SK-N-SH (cell line): Measurements from ENCODE around the gene BABAM2. TPM values are rescaled to one million over a fixed set of nuclear protein-coding genes. Genes with fewer than 3 reads are reported as not detected.

Experiments used
- CTCF ChIA-PET: fragments of 300-600, 350-600 bp; formaldehyde crosslinking; extraction: SDS; loops from one replicate; lab custom pipeline; 2021; lab: Yijun Ruan, JAX
- POLR2A ChIA-PET: fragments of 350-600 bp; sonication (Branson Sonifier 250); formaldehyde crosslinking; extraction: SDS; loops from one replicate; lab custom pipeline; 2020; ENCODE audit warnings: antibody characterized with exemption, inconsistent platforms; lab: Yijun Ruan, JAX
- DNase-seq: peaks from one replicate; pipeline ENCODE4 v3.0.0; 2012
- H2AFZ ChIP-seq: fragments of 200-600 bp; sonication (generic); 2 replicates; pipeline ENCODE4 v1.8.1; 2016; ENCODE audit warnings: antibody characterized with exemption, mild to moderate bottlenecking, low read depth
- H3F3A ChIP-seq: fragments of 200-600 bp; sonication (generic); replicated peaks from 2 replicates; pipeline ENCODE3; 2016; ENCODE audit warnings: antibody characterized with exemption, mild to moderate bottlenecking; ENCODE audit not compliant: insufficient read depth
- H3K27ac ChIP-seq, 2 experiments: fragments of 200-500 bp in 1 of 2; fragments of 200-600 bp in 1 of 2; sonication (Bioruptor generic) in 1 of 2; sonication (generic), shearing (Covaris generic) in 1 of 2; 2 replicates each; pipeline versions ENCODE4 v1.5.1 to v1.6.1; 2014 to 2016; ENCODE audit warnings: low read depth in 2 of 2, inconsistent platforms in 1 of 2, low read length in 1 of 2, mild to moderate bottlenecking in 1 of 2, mixed read lengths in 1 of 2
- H3K27me3 ChIP-seq: fragments of 200-600 bp; sonication (generic), shearing (Covaris generic); 2 replicates; pipeline ENCODE4 v1.6.1; 2016; ENCODE audit warnings: mixed run types; ENCODE audit not compliant: insufficient read depth
- H3K36me3 ChIP-seq, 2 experiments: fragments of 200-500 bp in 1 of 2; fragments of 200-600 bp in 1 of 2; sonication (Bioruptor generic) in 1 of 2; sonication (generic) in 1 of 2; replicated peaks in 1 of 2; 2 replicates each; pipeline versions ENCODE3 to v1.5.1; 2014 to 2016; ENCODE audit warnings: low read length in 1 of 2, mild to moderate bottlenecking in 1 of 2; ENCODE audit not compliant: insufficient read depth in 2 of 2, control insufficient read depth in 1 of 2
- H3K4me1 ChIP-seq, 2 experiments: fragments of 200-500 bp in 1 of 2; fragments of 200-600 bp in 1 of 2; sonication (Bioruptor generic) in 1 of 2; sonication (generic), shearing (Covaris generic) in 1 of 2; 2 replicates each; pipeline versions ENCODE4 v1.5.1 to v1.6.1; 2014 to 2016; ENCODE audit warnings: low read depth in 1 of 2, low read length in 1 of 2, mixed run types in 1 of 2; ENCODE audit not compliant: insufficient read depth in 2 of 2, control insufficient read depth in 1 of 2
- H3K4me2 ChIP-seq: fragments of 200-600 bp; sonication (generic), shearing (Covaris generic); 2 replicates; pipeline ENCODE4 v1.6.1; 2017; ENCODE audit warnings: mixed run types
- H3K4me3 ChIP-seq, 2 experiments: fragments of 200-500 bp in 1 of 2; fragments of 200-600 bp in 1 of 2; sonication (Bioruptor generic) in 1 of 2; sonication (generic), shearing (Covaris generic) in 1 of 2; 2 replicates each; pipeline versions ENCODE4 v1.5.1 to v1.8.1; 2014 to 2016; ENCODE audit warnings: low read depth in 2 of 2, inconsistent platforms in 1 of 2, low read length in 1 of 2, mild to moderate bottlenecking in 1 of 2, mixed read lengths in 1 of 2, moderate library complexity in 1 of 2
- H3K79me2 ChIP-seq: fragments of 200-600 bp; sonication (generic); 2 replicates; pipeline ENCODE4 v1.8.1; 2017; ENCODE audit warnings: mild to moderate bottlenecking; ENCODE audit not compliant: insufficient read depth
- H3K9ac ChIP-seq: fragments of 200-600 bp; sonication (generic); 2 replicates; pipeline ENCODE4 v1.6.1; 2017; ENCODE audit warnings: mixed run types
- H3K9me2 ChIP-seq: fragments of 200-600 bp; sonication (generic); 2 replicates; pipeline ENCODE4 v1.6.1; 2017; ENCODE audit warnings: mixed run types
- H3K9me3 ChIP-seq: fragments of 200-600 bp; sonication (generic); 2 replicates; pipeline ENCODE4 v1.6.1; 2017; ENCODE audit warnings: mixed run types, mild to moderate bottlenecking, moderate library complexity
- H4K20me1 ChIP-seq: fragments of 200-600 bp; sonication (generic); 2 replicates; pipeline ENCODE4 v1.6.1; 2017; ENCODE audit warnings: mild to moderate bottlenecking, mixed run types; ENCODE audit not compliant: insufficient read depth
- ELF1 ChIP-seq: IDR thresholded peaks from 2 replicates; pipeline ENCODE4 v1.4.0; 2012
- EP300 ChIP-seq, 2 experiments: IDR thresholded peaks; 2 replicates each; pipeline versions ENCODE4 v1.4.0 to v1.6.1; 2012; ENCODE audit warnings: borderline replicate concordance in 1 of 2, low read depth in 1 of 2, low read length in 1 of 2
- FOSL2 ChIP-seq: IDR thresholded peaks from 2 replicates; pipeline ENCODE4 v1.4.0; 2012; ENCODE audit warnings: low read depth, mild to moderate bottlenecking, moderate library complexity, borderline replicate concordance
- FOXJ3 ChIP-seq: sonication (generic); formaldehyde crosslinking; IDR thresholded peaks from 2 replicates; pipeline ENCODE4 v1.5.1; 2020; ENCODE audit warnings: mild to moderate bottlenecking, missing genetic modification reagents
- GABPA ChIP-seq: IDR thresholded peaks from 2 replicates; pipeline ENCODE4 v1.4.0; 2012; ENCODE audit warnings: low read depth, mild to moderate bottlenecking
- MAX ChIP-seq: IDR thresholded peaks from 2 replicates; pipeline ENCODE4 v1.4.0; 2012; ENCODE audit warnings: low read depth
- MXI1 ChIP-seq: IDR thresholded peaks from 2 replicates; pipeline ENCODE4 v1.6.1; 2012; ENCODE audit warnings: mild to moderate bottlenecking, low read depth, low read length, improper control_type of control experiment
- NRF1 ChIP-seq: IDR thresholded peaks from 2 replicates; pipeline ENCODE4 v1.6.1; 2012; ENCODE audit warnings: low read depth, mild to moderate bottlenecking, low read length
- RCOR1 ChIP-seq: fragments of 150-350 bp; IDR thresholded peaks from 2 replicates; pipeline ENCODE4 v1.6.1; 2017; ENCODE audit warnings: antibody characterized with exemption, low read length
- RXRA ChIP-seq: IDR thresholded peaks from 2 replicates; pipeline ENCODE4 v1.4.0; 2012; ENCODE audit warnings: low read depth, mild to moderate bottlenecking, borderline replicate concordance
- TCF12 ChIP-seq: IDR thresholded peaks from 2 replicates; pipeline ENCODE4 v1.4.0; 2012
- USF2 ChIP-seq: fragments of 150-350 bp; IDR thresholded peaks from 2 replicates; pipeline ENCODE4 v1.6.1; 2017; ENCODE audit warnings: antibody characterized with exemption, low read length, low read depth, borderline replicate concordance
- ZBTB33 ChIP-seq: IDR thresholded peaks from 2 replicates; pipeline ENCODE4 v1.4.0; 2012; ENCODE audit warnings: low read depth, borderline replicate concordance
- WGBS: methylation state at CpG from one replicate; pipeline ENCODE4 v1.1.6; 2017; ENCODE audit warnings: low lambda C conversion rate; 5-methylcytosine and 5-hydroxymethylcytosine counted together
- polyA plus RNA-seq, 3 experiments: library from polyadenylated mRNA; depleted of rRNA; stranded (reverse); fragments of >200 nt; gene quantifications; 2 replicates each; pipeline ENCODE4 v1.2.3, GENCODE V29; 2012

Gene BABAM2
- polyA plus RNA-seq, 1 of the 3 experiments (the other 2 are of a cell fraction), result 34.0 TPM

- Histone ChIP-seq H3K9me2 (no peaks in the 10 kb centered on the region), H3K4me3 (no peak overlapping the region), H3K27ac (no peak overlapping the region), H2AFZ (no peak overlapping the region), H3K27me3 (no peaks in the 10 kb centered on the region), H3F3A (no peaks in the 10 kb centered on the region), H3K9me3 (no peaks in the 10 kb centered on the region), H4K20me1 (no peaks in the 10 kb centered on the region), H3K79me2 (no peaks in the 10 kb centered on the region), H3K36me3 (no peaks in the 10 kb centered on the region), H3K9ac (no peak overlapping the region), H3K4me1 (peaks cover 0 to 12% of the 10 kb centered on the region in 2 experiments; a peak in 1 of 4 replicates), H3K4me2 (no peak overlapping the region)
- TF ChIP-seq ELF1 (no peak), TCF12 (no peak), GABPA (no peak), ZBTB33 (no peak), RCOR1 (no peak)
- ChIA-PET POLR2A (no interaction called here), CTCF (no interaction called here)
- no peak for DNase-seq
- 93% methylated on average over 5 of the region's 5 CpGs for WGBS
These were observed 178.0 kb downstream of the BABAM2 start for GRCh38 chr2:28068527-28068926.

- ChIA-PET POLR2A (no interaction called here), CTCF (interaction anchor here (0.9 to 1.6 kb wide), 3 partner anchors 22 to 328 kb away, joined by 3 read pairs; no protein-coding TSS in a partner anchor)
- H3K4me3 ChIP-seq, result no peak overlapping the region
- no peaks in the 10 kb centered on the region for H4K20me1 ChIP-seq
- no peak overlapping the region for H3K27ac ChIP-seq
- 59% methylated on average over 5 of the region's 5 CpGs for WGBS
- H3K4me1 ChIP-seq, result peaks cover 3 to 9% of the 10 kb centered on the region in 2 experiments; a peak in 2 of 4 replicates
- no peaks in the 10 kb centered on the region for H3K36me3 ChIP-seq
- DNase-seq, result no peak
- TF ChIP-seq USF2 (no peak), TCF12 (no peak), MXI1 (no peak), NRF1 (no peak), RXRA (no peak), FOSL2 (no peak), FOXJ3 (no peak), EP300 (IDR thresholded peaks at IDR 0.05; ENCODE audit: borderline replicate concordance in 1 of 2, low read depth in 1 of 2, low read length in 1 of 2) (no peak), MAX (no peak)
- H3K27me3 ChIP-seq, result no peaks in the 10 kb centered on the region
- H2AFZ ChIP-seq, result no peak overlapping the region
- H3K4me2 ChIP-seq, result no peak overlapping the region
- no peaks in the 10 kb centered on the region for H3K79me2 ChIP-seq
- H3K9me3 ChIP-seq, result no peaks in the 10 kb centered on the region
- no peaks in the 10 kb centered on the region for H3F3A ChIP-seq
- no peaks in the 10 kb centered on the region for H3K9me2 ChIP-seq
- no peak overlapping the region for H3K9ac ChIP-seq
These were observed 180.7 kb downstream of the BABAM2 start for GRCh38 chr2:28071221-28071620.
